Measurements from ENCODE around the gene CNOT8. TPM values are rescaled to one million over a fixed set of nuclear protein-coding genes. Genes with fewer than 3 reads are reported as not detected.

The CNOT8 gene
- total and polyA plus RNA-seq, 2 of the 4 experiments (the other 2 are of a cell fraction) = 41.4 to 49.1 TPM

DNA sequence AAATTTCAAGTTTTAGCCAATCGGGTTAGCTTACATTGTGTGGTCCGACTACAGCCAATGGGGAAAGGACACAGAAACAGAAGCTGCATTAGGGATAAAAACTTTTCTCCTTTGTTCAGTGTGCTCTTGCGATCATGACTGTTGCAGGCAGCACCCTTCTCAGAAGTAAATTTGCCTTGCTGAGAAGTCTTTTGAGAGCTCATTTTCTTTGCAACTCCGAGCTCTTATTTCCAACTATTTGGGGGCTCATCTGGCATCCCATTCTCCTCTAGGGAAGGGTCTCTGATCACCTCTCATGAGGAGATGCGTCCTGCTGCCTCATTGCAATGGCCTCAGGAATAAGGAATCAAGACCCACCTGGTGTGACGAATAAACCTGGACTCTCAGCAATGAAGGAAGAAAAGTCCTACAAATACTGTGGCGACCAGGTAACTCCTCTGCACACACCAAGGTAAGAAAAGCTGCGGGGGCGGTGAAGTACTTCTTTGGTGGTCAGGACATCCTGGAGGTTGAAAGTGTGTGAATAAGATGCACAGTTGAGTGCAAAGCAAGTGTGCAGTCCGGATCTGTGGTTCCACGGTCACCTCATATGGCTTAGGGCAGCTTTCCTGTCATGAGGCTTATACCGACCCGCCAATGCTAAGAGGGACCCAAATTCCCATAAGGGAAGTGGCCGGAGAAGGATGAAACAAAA is 20.4 kb downstream of the CNOT8 start:
- Histone ChIP-seq H3K9me3 (ENCODE audit: control insufficient read depth, insufficient read depth, low read length) (peaks cover 11% of the 10 kb centered on the region), H3K18ac (ENCODE audit: low read depth, low read length) (no peak overlapping the region)
- BruUV-seq (replicated peaks) = no TSS peak

More for the DNA sequence above, 20.4 kb downstream of the CNOT8 start:
- no peak overlapping the region for H3K23ac ChIP-seq (ENCODE audit: low read depth, low read length)
- 100% methylated on average over 4 of the region's 14 CpGs; no CpG with 5 or more reads in 1 of the 2 experiments for WGBS, 2 experiments (ENCODE audit: extremely low coverage in 2 of 2, insufficient read length in 1 of 2)
- no peak overlapping the region for H3K56ac ChIP-seq (ENCODE audit: extremely low read depth, insufficient read depth, low read length)
- no peak overlapping the region for H3K9ac ChIP-seq (ENCODE audit: low read depth, low read length)
- H3K4ac ChIP-seq (ENCODE audit: low read depth, low read length) = no peak overlapping the region
- no peak overlapping the region for H2BK20ac ChIP-seq (ENCODE audit: low read depth, low read length)
- H3K79me1 ChIP-seq (ENCODE audit: low read depth in 1 of 2, low read length in 2 of 2) = no peaks in the 10 kb centered on the region
- ChIA-PET POLR2A (ENCODE audit: unreplicated experiment) (no interaction called here), CTCF (no interaction called here)
- H2BK5ac ChIP-seq (ENCODE audit: low read depth, low read length, poor library complexity, severe bottlenecking) = no peak overlapping the region
- no peak overlapping the region for H2AK5ac ChIP-seq (ENCODE audit: low read depth, low read length)
- no peaks in the 10 kb centered on the region for H3K4me1 ChIP-seq (ENCODE audit: control insufficient read depth, insufficient read depth, low read length)
- no peak for TF ChIP-seq NFE2L2 (IDR thresholded peaks at IDR 0.05; ENCODE audit: low read depth, low read length)
- TF ChIP-seq RCOR1 (IDR thresholded peaks at IDR 0.05; ENCODE audit: insufficient replicate concordance, low read length) = no peak
- no peak for TF ChIP-seq MAZ (IDR thresholded peaks at IDR 0.05; ENCODE audit: borderline replicate concordance, low read depth, low read length)
- no peak for TF ChIP-seq SMC3 (IDR thresholded peaks at IDR 0.05; ENCODE audit: low read depth, low read length)
- TF ChIP-seq, protein P1, sequence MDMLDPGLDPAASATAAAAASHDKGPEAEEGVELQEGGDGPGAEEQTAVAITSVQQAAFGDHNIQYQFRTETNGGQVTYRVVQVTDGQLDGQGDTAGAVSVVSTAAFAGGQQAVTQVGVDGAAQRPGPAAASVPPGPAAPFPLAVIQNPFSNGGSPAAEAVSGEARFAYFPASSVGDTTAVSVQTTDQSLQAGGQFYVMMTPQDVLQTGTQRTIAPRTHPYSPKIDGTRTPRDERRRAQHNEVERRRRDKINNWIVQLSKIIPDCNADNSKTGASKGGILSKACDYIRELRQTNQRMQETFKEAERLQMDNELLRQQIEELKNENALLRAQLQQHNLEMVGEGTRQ (IDR thresholded peaks at IDR 0.05; ENCODE audit: low read depth, low read length) = no peak
- no peak for TF ChIP-seq FOS (IDR thresholded peaks at IDR 0.05; ENCODE audit: low read depth, low read length)
- no peak for TF ChIP-seq CTCF (conservative IDR thresholded peaks at IDR 0.05; ENCODE audit: low read depth, low read length)
- no peak for TF ChIP-seq RAD21 (IDR thresholded peaks at IDR 0.05; ENCODE audit: low read length)
- no peak for TF ChIP-seq MXI1 (IDR thresholded peaks at IDR 0.05; ENCODE audit: borderline replicate concordance, low read depth, low read length)
- no peak for TF ChIP-seq MAFK (IDR thresholded peaks at IDR 0.05; ENCODE audit: low read depth, low read length)
- TF ChIP-seq, protein P2, sequence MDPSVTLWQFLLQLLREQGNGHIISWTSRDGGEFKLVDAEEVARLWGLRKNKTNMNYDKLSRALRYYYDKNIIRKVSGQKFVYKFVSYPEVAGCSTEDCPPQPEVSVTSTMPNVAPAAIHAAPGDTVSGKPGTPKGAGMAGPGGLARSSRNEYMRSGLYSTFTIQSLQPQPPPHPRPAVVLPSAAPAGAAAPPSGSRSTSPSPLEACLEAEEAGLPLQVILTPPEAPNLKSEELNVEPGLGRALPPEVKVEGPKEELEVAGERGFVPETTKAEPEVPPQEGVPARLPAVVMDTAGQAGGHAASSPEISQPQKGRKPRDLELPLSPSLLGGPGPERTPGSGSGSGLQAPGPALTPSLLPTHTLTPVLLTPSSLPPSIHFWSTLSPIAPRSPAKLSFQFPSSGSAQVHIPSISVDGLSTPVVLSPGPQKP (IDR thresholded peaks at IDR 0.05; ENCODE audit: borderline replicate concordance, low read depth, low read length) = no peak
- TF ChIP-seq BHLHE40 (IDR thresholded peaks at IDR 0.05; ENCODE audit: low read depth, low read length) = no peak
- no peak for TF ChIP-seq POLR2A (IDR thresholded peaks at IDR 0.05; ENCODE audit: low read depth, low read length)
- TF ChIP-seq CHD1 (IDR thresholded peaks at IDR 0.05; ENCODE audit: low read depth, low read length) = no peak
- no peak overlapping the region for H3K14ac ChIP-seq (replicated peaks; ENCODE audit: low read depth, low read length)
- H3K4me3 ChIP-seq (ENCODE audit: insufficient read depth, low read depth, low read length) = no peak overlapping the region
- no peaks in the 10 kb centered on the region for H3K27me3 ChIP-seq (ENCODE audit: control insufficient read depth, insufficient read depth, low read length)
- dilution Hi-C loops (cut with HindIII; ENCODE audit: low sequenced_read_pairs, unreplicated experiment) (no loop called here), intact Hi-C loops (cut with micrococcal nuclease) (no loop called here), in situ Hi-C loops (cut with MboI; ENCODE audit: low sequenced_read_pairs) (no loop called here)
- ATAC-seq (ENCODE audit: low read depth) = no peak
- H3K9me1 ChIP-seq (ENCODE audit: insufficient read depth, low read length) = no peaks in the 10 kb centered on the region
- no peak overlapping the region for H4K5ac ChIP-seq (ENCODE audit: low read depth, low read length)
- H2AK9ac ChIP-seq (replicated peaks; ENCODE audit: low read depth, low read length, poor library complexity) = peak overlapping the region; percentile 47
- H3K36me3 ChIP-seq (ENCODE audit: control insufficient read depth, insufficient read depth, low read length) = peaks cover 37% of the 10 kb centered on the region
- no peak overlapping the region for H4K8ac ChIP-seq (ENCODE audit: low read depth in 2 of 2, low read length in 2 of 2)
- no peak overlapping the region for H3K4me2 ChIP-seq (ENCODE audit: low read depth, low read length)
- H4K91ac ChIP-seq (ENCODE audit: insufficient read depth, low read depth, low read length) = no peak overlapping the region
- no peak overlapping the region for H2BK15ac ChIP-seq (ENCODE audit: low read depth, low read length)
- H2BK120ac ChIP-seq (ENCODE audit: low read depth, low read length) = no peak overlapping the region
- no peak overlapping the region for H2AFZ ChIP-seq (replicated peaks; ENCODE audit: low read length, poor library complexity)
- DNase-seq = no peak
- H3K27ac ChIP-seq (ENCODE audit: insufficient read depth, low read length) = no peak overlapping the region
- H4K20me1 ChIP-seq (ENCODE audit: insufficient read depth, low read length) = no peaks in the 10 kb centered on the region

Measured in IMR-90 (cell line).